GM12872 (cell line): ENCODE measurements around the gene CDH13.

Experiments
- TF ChIP-seq, protein P1 (sequence below): IDR thresholded peaks from 3 replicates; pipeline ENCODE4 v1.5.1; 2011; ENCODE audit warnings: low read depth, mild to moderate bottlenecking, low read length, moderate library complexity; ENCODE audit not compliant: insufficient read depth

The CDH13 gene

DNA sequence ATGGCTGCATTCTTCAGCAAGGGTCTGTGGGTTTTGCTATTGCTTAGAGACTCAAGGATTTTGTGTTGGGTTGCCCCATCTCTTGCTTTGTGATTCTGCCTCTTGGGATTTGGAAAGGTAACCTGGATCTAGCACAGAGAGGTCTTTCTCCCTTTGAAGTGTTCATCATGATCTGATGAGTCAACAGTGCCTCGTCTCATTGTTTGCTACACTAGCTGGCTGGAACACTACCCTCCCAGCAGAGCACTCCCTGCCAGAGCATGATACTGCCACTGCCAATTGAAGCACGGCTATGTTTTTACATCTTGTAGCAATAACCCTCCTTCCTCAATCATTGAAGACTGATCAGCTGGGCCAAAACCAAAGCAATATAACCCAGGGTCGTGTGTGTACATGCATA is 361.0 kb downstream of the CDH13 start:
- TF ChIP-seq, protein P1, sequence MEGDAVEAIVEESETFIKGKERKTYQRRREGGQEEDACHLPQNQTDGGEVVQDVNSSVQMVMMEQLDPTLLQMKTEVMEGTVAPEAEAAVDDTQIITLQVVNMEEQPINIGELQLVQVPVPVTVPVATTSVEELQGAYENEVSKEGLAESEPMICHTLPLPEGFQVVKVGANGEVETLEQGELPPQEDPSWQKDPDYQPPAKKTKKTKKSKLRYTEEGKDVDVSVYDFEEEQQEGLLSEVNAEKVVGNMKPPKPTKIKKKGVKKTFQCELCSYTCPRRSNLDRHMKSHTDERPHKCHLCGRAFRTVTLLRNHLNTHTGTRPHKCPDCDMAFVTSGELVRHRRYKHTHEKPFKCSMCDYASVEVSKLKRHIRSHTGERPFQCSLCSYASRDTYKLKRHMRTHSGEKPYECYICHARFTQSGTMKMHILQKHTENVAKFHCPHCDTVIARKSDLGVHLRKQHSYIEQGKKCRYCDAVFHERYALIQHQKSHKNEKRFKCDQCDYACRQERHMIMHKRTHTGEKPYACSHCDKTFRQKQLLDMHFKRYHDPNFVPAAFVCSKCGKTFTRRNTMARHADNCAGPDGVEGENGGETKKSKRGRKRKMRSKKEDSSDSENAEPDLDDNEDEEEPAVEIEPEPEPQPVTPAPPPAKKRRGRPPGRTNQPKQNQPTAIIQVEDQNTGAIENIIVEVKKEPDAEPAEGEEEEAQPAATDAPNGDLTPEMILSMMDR: no peak

DNA sequence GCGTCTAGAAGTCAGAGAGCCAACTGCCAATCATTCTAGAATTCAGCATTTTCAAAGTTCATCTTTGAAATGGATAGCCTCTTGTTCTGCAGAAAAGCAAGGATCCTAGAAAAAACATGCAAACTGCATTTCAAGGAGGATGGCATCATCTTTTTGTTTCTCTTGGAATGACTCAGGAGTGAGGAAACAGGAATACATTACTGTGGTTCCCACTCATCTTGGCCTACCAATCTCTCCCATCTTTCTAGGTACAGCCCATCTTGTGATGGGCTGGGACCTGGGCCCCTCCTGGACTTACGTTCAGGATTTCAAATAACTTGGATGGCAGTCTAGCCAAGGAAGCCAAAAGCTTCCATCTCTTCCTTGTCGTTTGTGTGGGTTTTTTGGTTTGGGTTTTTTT is 363.4 kb downstream of the CDH13 start:
- TF ChIP-seq, protein P1: no peak

DNA sequence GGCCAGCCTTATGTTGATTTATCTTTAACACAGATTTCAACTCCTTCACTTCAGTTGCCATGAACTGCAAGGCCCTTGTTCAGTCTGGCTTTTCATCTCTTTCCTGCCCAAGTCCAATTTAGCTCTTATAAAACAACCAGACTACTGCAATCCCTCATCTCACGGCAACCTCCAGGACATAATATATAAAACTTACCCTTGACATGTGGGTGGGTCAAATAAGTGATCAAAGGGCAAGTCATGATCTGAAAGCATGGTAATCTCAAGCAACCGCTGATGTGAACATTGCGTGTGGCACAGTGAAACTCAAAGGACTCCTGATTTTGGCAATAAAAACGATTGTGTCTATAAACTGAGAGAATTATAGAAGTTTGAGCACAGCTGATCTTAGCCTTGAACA is 364.6 kb downstream of the CDH13 start:
- TF ChIP-seq, protein P1: no peak

DNA sequence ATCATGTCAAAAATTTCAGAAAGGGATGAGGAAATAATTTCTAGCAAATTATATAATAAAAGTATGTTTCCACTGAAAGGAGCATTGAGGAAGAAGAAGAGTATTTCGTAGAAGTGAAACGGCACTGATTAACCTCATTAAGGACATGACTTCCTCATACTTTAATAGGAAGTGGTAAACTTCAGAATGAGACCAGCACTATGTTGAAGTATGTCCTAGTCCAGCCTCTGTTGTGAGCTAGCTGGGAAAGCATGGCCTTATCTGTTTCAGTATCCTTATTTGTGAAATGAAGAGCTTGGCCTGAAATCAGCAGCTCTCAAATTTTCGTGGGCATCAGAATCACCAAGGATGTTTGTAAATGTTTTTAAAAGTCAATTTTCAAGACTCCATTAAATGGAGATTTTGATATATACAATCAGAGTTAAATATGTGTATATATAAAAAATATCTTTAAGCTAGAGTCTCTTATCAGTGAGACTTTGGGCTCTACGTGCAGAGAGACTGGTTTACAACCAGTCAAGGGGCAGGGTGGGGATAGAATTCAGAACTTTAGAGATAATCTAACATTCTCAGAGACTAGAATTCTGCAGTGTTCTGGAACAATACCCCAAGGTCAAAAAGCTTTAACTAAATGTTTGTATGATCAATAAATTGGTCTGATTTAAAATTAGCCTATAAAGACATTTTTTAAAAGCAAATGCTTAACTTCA is 365.4 kb downstream of the CDH13 start:
- TF ChIP-seq, protein P1: no peak

DNA sequence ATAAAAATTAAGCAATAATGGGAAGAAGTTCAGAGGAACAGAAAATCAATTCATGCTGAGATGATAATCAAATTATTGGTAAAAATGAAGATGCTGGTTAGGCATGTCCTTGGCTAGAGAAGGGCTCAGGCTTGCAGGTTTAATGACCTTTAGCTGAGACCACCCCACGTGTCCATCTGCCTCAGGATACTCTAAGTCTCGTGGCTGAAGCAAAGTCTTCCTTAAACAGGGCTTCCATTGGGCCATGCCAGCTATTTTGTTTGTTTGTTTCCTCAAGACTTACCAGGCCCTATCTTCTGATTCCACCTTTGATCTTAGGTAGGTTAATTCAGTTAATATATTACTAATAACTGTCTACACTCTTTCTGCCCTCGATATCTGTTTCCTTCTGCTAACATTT is 366.0 kb downstream of the CDH13 start:
- TF ChIP-seq, protein P1: no peak

DNA sequence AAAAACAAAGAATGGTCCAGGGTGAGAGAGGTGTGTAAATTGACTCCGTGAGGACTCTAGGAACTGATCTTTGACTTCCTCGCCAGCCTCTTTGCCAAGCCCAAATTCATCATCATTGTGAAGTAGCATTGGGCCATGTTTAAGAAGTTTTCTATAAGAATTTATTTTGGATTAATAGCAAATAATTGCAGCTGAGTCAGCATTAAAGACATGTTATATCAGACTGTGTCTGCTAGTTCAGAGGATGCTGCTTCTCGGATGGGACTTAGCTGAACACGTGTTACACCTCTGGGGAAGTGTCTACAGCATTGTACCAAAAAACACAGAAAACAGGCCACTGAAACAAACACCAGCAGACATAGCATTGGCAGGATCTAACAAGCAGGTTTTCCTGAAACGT is 366.6 kb downstream of the CDH13 start:
- TF ChIP-seq, protein P1: no peak

DNA sequence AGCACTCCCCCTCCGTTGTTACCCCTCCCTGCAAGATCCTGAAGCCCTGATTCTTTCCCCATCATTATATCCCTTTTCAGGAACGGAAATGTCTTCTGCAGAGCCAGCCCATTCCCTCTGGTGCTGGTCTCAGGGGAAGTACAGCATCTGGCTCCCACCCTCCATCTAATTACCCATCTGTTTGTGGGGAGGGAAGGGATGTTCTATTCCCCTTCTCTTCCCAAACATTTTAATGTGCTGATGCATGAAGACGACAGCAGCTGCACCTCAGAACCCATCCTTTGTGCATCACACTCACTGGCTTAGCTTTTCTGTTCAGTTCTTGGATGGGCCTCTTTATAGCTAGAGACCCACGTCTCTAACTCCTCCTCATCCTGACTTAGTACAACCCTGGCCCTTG is 367.2 kb downstream of the CDH13 start:
- TF ChIP-seq, protein P1: no peak
